HG03520 (cell line): ENCODE measurements around the gene IL24.

Experiments used
- ATAC-seq: cut with Tn5 transposase; IDR thresholded peaks from one replicate; pipeline ENCODE4 v1.9.1; 2021; ENCODE audit warnings: mild to moderate bottlenecking, moderate library complexity; ENCODE audit not compliant: unreplicated experiment

IL24 gene

GRCh38 chr1:206949641-206950040 lies 52.4 kb downstream of the IL24 start:
- ATAC-seq = no peak

GRCh38 chr1:206951318-206952100 lies 54.3 kb downstream of the IL24 start:
- no peak for ATAC-seq

- no peak for ATAC-seq
These were observed 54.9 kb downstream of the IL24 start for GRCh38 chr1:206952171-206952570.

- ATAC-seq = no peak
These were observed 55.9 kb downstream of the IL24 start for GRCh38 chr1:206953126-206953525.

GRCh38 chr1:206953626-206954025 lies 56.4 kb downstream of the IL24 start:
- ATAC-seq = no peak
